Stimulated activated CD8-positive, alpha-beta memory T cell treated with anti-CD3 and anti-CD28 coated beads, Interleukin-12 subunit alpha, Interleukin-12 subunit beta, amount 100 ng/mL, for 24 hours (primary cell): Measurements from ENCODE around the gene SNN.

Experiments
- DNase-seq: peaks from one replicate; pipeline ENCODE4 v3.0.0-alpha.2; 2020; ENCODE audit errors: extremely low read depth

The SNN gene

DNA sequence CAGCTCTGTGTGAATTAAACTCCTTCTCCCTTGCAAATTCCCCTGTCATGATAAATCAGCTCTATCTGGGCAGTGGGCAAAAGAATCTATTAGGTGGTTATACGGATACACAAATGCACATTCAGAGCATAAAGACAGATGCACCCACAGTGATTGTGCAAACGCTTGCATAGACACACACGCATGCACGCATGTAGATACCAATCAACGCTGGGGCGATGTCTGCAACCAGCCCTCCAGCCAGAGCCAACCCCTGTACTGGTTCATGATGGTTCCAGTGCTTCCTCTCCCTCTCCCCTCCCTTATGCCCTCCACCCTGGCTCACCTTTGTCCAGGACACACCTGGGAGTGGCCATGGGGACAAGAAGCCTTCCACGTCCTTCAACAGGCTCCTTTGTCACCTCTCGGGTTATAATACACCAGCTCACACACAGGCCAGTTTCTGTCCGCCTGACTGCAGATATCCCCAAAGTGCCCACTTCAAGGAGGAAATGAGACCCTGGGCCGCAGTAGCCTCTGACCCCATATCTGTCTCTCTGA lies 33.1 kb upstream of the SNN start:
- DNase-seq = no peak

DNA sequence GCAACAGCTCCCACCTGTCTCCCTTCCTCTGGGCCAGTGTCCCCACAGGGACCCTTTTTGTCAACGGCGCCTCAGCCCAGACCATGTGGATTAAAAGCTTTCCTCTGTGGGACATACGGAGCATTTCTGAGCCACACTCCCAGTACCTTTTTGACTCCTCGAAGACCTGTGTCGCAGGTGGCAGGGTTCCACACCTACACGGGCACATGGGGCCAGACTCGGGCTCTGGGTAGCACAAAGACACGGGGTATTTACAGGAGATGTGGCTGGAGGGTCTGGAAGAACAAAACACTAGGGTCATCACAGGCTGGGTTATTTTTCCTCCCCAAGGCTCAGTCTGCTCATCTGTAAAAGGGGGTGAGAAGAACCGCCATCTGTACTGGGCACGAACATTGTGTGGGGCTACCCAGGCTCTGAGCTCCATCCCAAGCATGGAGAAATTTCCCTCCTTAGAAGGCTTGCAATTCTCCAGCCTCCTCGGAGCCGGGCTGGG lies 32.5 kb upstream of the SNN start:
- DNase-seq = no peak

GRCh38 chr16:11636172-11636721 lies 32.0 kb upstream of the SNN start:
- DNase-seq = no peak

DNA sequence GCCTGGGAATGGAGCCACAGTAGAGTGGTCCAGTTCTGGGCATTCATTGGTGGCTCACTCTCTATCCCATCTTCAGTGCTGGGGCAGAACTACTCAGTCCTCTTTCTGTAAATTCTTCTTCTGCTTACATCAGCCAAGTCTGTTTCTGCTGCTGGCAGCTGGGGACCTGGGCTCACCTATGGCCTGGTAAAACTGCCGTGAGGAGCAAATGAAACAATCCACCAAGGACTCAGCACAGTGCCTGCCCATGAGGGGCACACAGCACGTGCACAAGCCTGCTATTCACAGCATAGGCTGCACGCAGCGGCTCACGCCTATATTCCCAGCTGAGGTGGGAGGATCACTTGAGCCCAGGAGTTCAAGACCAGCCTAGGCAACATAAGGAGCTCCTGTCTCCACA lies 30.9 kb upstream of the SNN start:
- DNase-seq = no peak

- no peak for DNase-seq
Observed at GRCh38 chr16:11638140-11638539, 30.1 kb upstream of the SNN start.

DNA sequence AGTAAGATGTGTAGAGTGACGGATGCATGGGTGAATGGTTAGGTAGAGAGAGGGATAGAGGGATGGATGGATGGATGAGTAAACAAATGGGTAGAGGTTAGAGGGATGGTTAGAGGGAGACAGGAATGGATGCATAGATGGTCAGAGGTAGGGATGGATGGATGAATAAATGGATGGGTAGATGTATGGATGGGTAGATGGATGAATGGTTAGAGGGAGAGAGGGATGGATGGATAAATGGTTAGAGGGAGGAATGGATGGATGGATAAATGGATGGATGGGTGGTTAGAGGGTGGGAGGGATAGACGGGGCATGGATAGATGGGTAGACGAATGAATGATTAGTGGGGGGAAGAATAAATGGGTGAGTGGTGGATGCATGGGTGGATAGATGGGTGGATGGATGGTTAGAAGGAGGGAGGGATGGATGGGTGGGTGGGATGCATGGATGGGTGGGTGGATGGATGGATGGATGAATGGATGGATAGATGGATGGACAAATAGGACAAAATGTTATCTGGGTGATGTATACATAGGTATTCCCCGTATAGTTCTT lies 29.2 kb upstream of the SNN start:
- DNase-seq = no peak

- no peak for DNase-seq
Observed at GRCh38 chr16:11639925-11640899, 28.0 kb upstream of the SNN start.

DNA sequence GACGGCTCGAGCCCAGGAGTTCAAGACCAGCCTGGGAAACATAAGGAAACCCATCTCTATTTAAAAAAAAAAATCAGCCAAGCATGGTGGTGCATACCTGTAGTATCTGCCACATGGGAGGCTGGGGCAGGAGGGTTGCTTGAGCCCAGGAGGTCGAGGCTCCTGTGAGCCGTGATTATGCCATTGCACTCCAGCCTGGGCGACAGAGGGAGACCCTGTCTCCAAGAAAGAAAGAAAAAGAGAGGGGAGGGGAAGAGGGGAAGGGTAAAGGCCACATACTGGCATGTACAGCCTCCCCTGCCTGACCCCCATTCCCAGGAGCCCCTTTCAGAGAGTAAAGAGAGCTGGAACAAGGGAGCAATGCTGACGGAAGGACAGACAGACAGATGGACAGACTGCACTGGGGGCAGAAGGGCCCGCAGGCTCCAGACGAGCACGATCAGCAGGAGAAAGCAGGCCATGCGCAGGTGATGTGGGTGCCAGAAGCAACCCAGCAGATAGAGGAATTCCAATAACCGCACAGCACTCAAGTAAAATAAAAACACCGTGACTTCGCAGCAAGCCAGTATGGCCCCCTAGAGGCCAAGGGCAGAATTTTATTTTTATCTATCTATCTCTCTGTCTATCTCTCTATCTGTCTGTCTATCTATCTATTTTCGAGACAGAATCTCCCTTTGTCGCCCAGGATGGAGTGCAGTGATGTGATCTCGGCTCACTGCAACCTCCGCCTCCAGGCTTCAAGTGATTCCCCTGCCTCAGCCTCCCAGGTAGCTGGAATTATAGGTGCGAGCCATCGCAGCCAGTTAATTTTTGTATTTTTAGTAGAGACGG lies 27.1 kb upstream of the SNN start:
- DNase-seq = no peak

DNA sequence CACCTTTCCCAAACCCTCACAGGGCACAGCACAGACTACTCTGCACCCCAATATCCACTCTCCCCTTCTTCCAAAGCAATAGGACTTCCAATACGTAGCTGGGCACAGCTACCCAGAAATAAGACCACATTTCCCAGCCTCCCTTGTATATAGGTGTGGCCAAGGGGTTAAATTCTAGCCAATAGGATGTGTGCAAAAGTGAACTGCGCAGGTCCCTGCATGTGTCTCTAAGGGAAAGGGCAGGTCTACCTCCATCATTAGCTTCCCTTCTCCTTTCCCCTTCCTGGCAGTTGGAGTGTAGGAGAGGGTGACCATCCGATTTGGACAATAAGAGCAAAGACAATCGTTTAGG lies 25.5 kb upstream of the SNN start:
- no peak for DNase-seq

DNA sequence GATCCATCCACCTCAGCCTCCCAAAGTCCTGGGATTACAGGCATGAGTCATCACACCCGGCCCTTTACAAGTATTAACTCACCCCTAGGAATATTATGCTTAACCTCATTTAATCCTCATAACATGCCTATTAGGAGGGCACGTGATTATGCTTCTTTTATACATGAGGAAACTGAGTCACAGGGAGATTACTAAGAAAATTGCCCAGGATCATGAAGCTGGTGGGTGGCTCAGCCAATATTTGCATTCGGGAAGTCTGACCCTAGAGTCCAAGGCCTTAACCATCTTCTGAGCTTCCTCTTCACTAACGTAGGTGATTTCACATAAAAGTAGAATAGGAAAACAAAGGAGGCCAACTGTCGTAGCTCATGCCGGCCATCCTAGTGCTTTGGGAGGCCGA lies 19.0 kb upstream of the SNN start:
- DNase-seq = no peak

- DNase-seq = no peak
Observed at GRCh38 chr16:11650641-11651591, 17.3 kb upstream of the SNN start.

- DNase-seq = no peak
Observed at GRCh38 chr16:11651796-11652195, 16.5 kb upstream of the SNN start.

- no peak for DNase-seq
Observed at GRCh38 chr16:11655655-11656054, 12.6 kb upstream of the SNN start.

DNA sequence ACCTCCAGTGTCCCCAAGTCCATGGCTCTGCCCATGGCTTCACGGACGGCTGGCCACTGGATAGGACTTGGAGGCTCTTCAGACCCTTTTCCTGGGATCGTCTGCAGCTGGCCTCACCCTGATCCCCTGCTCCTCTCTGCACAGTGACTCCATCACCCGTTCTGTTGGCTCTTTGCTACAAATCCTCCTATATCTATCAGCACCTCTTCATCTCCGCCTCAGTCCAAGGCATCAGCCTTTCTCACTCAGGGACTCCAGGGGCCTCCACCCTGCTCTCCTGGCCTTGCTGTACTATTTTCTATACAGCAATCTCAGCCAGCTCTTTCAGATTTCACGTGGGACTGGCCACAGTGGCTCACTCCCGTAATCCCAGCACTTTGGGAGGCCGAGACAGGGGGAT lies 10.7 kb upstream of the SNN start:
- no peak for DNase-seq

GRCh38 chr16:11658896-11659708 lies 9.2 kb upstream of the SNN start:
- DNase-seq = no peak

- DNase-seq = no peak
Observed at GRCh38 chr16:11660565-11660964, 7.7 kb upstream of the SNN start.

- DNase-seq = no peak
Observed at GRCh38 chr16:11662582-11662981, 5.7 kb upstream of the SNN start.

- DNase-seq = no peak
Observed at GRCh38 chr16:11665071-11665491, 3.2 kb upstream of the SNN start.

GRCh38 chr16:11666103-11667055 lies 1.9 kb upstream of the SNN start:
- DNase-seq = no peak
